GM18505 (cell line): ENCODE data around the gene DSCAML1.

ENCODE experiments used
- ATAC-seq: cut with Tn5 transposase; IDR thresholded peaks from one replicate; pipeline ENCODE4 v1.9.1; 2021; ENCODE audit not compliant: unreplicated experiment
- POLR2A ChIP-seq: IDR thresholded peaks from 4 replicates; pipeline ENCODE4 v1.6.1; 2011; ENCODE audit warnings: borderline replicate concordance; ENCODE audit not compliant: insufficient read depth, insufficient read length; ENCODE audit errors: extremely low read depth

The DSCAML1 gene

DNA sequence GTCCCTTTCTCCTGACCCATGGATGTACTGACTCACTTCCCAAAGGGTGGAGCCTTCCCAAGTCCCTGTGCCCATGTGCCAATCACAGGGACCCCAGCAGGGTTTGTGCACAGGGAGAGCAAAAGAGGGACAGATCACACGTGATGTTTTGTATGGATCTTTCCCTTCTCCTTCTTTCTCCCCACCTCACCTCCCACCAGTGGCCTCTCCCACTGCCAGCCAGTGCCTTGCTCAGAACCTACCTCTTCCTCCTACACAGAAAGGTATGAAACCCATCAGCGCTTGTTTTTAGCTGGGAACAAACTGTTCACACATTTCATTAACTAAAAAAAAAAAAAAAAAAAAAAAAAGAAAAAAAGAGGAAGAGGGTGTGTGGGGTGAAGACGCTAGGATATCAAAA is 112.9 kb downstream of the DSCAML1 start:
- TF ChIP-seq POLR2A, result no peak
- no peak for ATAC-seq

DNA sequence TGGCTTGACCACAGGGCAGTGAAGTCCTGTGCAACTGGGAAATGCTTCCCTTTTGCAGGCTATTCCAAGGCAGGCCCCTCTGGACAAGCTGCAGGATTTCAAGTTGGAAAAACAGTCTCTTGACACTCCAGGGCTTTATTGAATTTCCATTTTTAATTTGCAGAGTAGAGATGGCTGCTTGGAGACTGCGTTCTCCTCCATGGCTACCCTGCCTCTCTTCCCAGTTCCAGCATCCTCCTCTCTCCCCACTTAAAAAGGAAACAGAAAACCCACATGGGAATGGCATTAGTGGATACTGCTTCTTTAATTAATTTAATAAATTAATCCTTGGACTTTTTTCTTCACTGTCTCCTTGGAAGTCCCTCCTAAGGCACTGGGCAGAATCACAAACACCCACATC is 115.6 kb downstream of the DSCAML1 start:
- no peak for TF ChIP-seq POLR2A

DNA sequence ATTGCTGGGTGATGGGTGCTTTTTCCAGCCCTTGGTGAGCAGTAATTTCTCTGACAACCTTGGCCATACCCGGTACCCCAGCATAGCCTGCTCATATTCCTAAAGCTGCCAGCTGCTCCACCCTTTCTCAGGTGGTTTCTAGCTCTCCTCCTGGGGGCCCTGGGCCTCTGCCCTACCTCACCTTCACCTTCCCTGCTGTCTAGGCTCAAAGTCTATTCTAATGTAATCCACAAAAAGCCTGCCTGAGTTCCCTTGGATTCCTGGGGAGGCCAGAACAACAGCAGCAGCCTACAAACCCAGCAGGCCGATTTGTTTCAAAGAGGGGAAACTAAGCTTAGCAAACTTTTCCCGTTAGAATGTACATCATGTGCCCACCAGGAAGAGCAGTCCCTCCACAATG is 117.6 kb downstream of the DSCAML1 start:
- no peak for TF ChIP-seq POLR2A
- ATAC-seq, result no peak

More for the DNA sequence above, 115.6 kb downstream of the DSCAML1 start:
- no peak for ATAC-seq

DNA sequence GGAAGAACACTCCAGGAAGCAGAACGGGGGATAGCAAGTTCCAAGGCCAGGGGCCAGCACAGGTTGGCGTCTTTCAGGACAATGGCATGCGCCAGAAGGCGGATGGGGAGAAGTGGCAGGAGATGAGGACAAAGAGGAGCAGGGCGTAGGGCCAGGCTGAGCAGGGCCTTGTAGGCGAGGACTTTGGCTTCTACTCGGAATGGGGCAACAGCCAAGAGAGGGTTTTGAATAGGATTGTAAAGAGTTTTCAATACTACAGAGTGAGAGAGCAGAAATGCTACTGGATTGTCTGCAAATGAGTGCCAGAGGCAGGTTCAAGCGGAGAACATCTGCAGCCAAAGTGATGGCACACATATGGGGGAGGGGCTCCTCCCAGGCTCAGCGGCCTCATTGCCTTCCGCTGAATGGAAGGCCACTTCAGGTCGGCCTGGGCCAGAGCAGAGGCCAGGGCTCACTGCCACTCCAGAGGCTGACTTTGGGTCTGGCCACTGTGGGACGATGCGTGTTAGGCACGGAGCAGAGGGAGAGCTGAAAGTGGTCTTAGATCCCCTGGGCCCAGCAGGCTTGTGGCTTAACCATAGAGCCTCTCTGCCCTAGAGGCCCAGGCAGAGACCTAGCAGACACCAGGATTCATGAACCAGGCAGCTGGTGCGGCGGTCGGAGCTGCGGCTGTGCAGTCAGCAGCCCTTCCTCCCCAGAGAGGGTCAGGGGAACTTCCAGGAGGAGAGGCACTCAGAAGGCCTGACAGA is 118.2 kb downstream of the DSCAML1 start:
- ATAC-seq, result no peak
- no peak for TF ChIP-seq POLR2A

DNA sequence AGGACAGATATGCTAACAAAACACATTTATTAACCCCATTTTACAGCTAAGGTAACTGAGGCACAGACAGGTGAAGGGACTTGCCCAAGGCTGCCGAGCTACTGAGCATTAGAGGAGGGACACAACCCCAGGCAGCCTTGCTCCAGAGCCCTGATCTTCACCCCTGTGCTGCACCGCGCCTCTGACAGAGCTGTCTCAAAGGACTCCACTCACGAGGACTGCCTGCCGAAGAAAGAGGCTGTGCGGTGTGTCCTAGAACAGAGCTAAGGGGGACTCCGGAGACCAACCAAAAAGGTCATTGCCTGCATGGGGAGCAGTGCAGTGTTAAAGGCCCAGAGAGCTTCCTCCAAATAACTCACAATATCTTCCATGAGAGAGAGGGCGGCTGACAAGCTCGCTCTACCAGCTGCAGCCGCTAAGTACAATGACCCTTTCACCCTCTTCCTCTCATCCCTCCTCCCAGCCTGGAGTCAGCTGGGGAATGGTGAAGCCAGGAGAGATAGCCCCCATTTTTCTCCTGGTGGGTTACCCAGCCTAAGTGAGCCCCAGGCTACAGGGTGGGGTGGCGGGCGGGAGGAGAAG is 119.2 kb downstream of the DSCAML1 start:
- no peak for ATAC-seq

DNA sequence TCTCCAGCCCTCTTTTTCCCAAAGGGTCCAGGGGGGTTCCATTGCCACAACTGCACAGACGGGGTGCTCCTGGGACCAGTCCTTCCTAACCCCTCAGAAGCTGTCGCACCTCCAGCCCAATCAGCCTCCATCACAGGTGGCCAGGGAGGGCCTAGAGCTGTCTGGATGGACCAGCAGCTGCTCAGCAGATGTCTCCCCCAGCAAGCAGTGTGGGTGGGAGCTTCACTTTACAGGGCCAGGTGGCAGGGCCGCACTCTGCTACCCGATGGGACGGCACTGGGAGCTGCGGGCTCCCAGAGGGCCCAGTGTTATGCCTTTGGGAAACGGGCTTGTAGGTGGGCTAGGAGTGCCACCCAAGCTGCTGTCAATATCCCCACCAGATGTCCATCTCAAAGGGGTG is 120.5 kb downstream of the DSCAML1 start:
- ATAC-seq, result no peak
- TF ChIP-seq POLR2A, result no peak

More for the DNA sequence above, 119.2 kb downstream of the DSCAML1 start:
- no peak for TF ChIP-seq POLR2A

DNA sequence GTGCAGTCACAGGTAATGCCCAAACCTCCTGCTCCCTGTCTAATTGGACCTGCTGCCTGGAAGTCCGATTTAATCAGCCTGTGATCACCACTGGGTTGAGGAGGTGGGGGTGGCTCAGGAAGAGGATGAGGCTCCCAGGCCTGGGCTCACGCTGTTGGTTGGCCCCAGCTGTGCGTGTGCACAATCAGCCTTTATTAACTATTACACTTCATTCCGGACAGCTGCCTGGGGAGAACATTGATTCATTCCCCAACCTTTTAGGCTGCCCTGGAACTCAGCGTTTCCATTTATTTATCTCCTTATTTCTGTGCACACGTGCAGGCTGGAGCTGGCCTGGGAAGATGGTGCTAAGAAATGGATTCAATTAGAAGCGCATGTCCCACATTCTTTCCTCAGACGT is 123.4 kb downstream of the DSCAML1 start:
- no peak for ATAC-seq
- no peak for TF ChIP-seq POLR2A

DNA sequence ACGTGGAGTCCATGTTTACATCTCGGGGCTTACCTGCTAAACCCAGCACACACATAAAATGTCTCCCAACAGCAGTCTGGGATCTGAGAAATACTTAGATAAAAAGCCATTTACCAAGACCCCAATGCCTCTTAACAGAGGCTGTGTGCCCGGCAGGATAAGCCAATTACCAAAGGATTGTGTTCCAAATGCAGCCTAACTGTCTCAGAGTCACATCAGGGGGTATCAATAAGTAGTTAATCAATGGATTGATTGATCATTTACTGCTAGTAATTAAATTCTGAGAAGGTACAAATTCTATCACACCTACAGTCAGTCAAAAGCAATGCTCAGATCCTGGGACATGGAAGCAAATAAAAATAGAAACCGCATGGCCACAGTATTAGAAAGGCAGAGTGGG is 125.6 kb downstream of the DSCAML1 start:
- no peak for TF ChIP-seq POLR2A
- ATAC-seq, result no peak

DNA sequence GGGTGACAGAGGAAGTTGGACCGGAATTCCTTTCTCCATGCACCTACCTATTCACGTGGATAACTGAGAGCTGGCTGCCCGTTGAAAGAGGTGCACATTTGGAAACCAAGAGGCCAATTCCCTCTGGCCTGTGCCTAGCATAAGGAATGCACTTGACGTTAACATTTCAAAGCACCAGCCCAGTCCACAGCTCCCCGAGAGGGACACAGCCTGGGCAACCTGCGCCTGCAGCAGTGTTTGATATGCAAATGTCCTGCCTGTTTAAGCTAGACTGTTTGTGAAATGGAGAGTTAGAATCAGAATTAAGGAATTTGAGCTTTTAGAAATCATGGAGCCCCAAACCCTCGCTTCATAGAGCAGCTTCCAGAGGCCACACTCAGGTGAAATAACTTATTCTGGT is 126.1 kb downstream of the DSCAML1 start:
- TF ChIP-seq POLR2A, result no peak
- no peak for ATAC-seq

DNA sequence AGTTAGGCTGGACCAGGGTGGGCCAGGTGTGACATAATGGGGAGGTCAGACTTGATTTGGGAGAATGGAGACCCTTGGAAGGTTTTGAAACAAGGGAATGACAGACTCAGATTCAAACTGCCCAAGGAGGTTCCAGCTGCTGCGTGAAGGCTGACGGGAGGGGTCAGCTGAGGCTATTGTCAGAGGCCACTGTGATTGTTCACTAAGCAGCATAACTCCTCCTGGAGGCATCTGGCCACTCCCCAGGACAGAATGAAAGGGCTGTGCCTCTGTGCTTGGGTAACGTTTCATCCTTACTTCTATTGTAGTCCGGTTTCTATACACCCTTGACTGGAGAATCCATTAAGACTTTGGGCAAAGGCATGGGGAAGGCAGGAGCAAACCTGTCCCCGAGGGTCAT is 126.6 kb downstream of the DSCAML1 start:
- no peak for TF ChIP-seq POLR2A
- no peak for ATAC-seq

DNA sequence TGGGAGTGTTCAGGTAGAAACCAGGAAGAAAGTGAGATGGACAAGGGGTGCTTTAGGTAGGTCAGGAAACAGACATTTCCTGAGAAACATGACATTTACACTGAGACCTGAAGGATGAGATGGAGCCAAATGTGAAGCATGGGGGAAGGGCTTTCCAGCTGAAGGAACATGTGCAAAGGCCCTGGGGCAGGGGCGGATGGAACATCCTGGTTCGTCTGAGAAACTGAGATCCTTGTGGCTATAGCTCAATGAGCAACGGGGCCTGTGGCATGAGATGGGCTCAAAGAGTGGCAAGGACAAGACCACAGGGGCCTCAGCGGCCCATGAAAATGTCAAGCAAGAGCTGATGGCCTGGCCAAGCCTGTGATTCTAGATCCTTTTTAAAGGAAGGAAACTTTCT is 127.4 kb downstream of the DSCAML1 start:
- no peak for TF ChIP-seq POLR2A
- ATAC-seq, result no peak

DNA sequence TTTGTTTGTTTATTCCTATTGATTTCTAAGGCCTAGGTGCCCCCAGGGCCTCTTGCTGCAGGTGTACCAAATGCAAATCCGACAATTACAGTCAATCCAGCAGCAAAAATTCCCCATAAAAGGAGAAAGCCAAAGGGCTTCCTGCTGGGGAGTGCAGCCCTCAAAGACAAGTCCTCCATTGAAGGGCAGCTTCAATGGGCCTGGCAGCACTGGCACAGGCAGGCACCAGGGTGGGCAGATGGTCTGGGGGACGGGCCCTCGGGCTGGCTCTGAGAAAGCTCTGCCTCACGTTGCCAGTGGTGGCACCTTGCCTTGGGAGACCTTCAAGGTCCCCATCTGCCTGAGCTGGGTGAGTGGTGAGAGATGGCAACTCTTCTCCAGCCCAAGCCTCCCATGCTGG is 128.0 kb downstream of the DSCAML1 start:
- TF ChIP-seq POLR2A, result no peak
- no peak for ATAC-seq

DNA sequence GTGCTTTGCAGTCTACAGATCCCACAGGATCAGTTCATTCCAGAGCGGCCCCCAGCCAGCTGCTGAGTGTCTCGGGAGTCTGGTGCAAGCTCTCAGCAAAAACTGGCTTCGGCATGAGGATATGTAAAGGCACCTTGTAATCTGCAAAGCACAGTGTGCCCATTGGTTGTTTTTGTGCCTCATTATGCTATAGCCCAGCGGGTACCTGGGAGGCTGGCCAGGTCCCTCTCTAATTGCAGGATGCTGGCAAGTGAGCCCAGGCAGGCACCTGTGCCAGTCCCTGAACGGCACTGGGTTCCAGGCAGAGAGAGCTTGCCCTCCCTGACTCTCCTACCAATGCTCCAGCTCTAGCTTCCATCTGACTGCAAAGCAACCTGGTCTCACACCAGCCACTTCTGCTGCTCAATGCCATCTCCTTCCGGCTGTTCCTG is 128.7 kb downstream of the DSCAML1 start:
- ATAC-seq, result no peak
- TF ChIP-seq POLR2A, result no peak

DNA sequence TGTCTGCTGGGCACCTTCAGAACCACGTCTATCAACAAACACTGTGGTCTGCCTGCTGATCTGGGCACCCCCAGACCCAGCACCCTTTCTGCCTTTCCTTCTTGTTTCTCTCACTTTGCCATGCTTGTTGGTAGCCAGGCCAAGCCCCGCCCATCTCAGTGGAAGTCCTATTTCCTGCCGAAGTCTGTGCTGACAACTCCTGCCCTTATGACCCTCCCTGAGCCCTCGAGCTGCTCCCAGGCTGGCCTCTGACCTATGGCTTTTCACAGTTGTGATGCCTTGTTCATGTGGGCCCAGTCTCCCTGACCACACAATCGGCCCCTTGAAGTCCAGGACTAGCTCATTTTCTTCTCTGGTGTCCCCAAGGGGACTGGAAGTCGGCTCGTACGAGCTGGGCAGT is 132.1 kb downstream of the DSCAML1 start:
- no peak for ATAC-seq
- no peak for TF ChIP-seq POLR2A
